ENCODE results near the gene ADRA1B.

The ADRA1B gene

DNA sequence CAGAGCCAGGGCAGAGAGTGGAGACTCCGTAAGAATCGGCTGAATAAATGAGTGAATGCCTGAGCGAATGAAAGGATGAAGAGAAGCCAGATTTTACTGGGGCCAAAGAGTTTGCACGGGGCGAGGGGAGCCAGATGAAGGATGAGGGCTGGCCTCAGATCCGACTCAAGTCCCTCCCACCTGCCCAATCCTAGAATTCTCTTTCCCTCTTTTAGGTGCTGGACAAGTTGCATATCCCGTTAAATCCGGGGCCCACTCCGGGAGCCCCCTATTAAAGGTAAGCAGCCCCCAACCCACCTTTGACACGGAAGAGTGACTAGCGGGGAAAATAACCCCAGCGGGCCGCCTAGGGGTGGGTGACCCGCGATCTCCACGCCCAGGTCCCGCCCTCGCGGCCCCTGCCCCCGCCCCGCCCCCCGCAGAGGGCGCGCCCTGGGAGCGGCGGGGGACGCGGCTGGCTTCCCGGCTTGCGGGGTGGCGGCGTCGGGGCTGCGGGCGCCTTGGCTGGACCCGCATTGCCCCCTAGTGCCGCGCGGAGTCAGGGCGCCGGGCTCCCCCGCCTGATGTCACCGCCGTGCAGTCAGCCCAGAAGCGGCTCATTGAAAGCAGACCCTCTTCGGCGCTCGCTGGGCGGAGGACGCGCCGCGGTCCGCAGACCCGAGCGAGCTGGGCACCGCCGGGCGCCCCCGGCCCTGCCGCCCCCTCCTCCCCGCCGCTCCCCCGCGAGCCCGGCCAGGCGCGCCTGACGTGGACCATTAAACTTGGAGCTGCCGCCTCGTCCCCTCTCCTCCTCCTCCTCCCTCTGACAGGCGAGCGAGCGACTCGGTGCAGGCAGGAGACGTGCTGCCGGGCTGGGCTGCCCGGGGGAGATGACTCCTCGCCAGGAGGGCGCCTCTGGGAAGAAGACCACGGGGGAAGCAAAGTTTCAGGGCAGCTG, at the start of gene ADRA1B:
Gene ADRA1B, plus strand, starts transcription at position 579 of the 937 bp plus-strand sequence. CDS start 424 bp downstream, outside the sequence.
- peak; percentile 22 for DNase-seq

DNA sequence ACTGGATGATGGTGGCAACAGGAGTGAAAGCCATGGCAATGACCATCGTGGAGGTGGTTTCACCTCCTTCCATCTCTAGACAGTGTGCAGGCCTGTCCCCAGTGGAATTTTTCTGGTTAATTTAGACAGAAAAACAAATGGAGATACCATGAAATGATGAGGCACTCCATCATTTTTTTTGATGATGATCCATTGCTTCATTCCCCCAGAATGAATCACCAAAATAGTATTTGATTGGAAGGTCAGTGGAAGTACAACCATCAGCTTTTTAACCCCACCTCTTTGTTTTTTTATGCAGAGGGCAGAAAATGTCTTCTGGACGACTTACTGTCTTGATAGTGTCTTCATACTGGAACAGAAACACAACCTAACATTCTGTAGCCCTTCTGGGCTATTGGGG, 42.6 kb upstream of the ADRA1B start:
- DNase-seq = no peak

DNA sequence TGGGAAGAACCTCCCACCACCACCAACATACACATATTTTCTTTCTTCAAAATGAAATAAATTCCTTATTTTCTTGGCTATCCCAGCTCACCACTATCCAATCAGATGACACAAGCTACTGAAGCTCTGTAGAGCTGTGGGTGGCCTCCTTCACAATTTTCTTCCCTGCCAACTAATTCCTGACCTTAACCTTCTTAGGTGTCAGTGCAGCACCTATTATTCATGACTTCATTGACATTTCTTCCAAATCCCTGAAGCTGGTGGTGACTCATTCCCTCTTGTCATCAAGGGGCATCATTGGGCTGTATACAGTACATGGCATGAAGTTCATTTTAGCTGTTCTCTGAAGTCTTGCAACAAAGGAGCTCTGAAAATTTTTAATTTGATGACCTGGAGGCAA, 42.0 kb upstream of the ADRA1B start:
- no peak for DNase-seq

DNA sequence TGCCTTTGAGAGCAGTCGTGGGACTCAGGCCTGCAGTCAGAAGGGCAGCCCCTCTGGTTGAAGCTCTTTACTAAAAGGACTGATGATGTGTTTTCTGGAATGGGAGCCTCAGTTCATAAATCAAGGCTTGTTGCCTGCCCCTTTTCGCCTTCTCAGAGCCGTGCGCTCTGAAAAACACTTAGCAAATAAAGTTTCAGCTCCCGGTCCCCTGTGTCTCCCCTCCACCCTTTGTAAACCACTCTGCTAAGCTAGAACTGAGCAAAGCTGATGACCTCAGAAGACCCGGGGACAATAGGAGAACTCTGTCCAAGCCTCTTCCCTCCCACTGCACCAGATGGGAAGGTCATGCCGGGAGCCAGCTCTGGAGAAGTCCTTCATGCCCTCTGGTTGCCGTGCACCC, 39.3 kb upstream of the ADRA1B start:
- no peak for DNase-seq

DNA sequence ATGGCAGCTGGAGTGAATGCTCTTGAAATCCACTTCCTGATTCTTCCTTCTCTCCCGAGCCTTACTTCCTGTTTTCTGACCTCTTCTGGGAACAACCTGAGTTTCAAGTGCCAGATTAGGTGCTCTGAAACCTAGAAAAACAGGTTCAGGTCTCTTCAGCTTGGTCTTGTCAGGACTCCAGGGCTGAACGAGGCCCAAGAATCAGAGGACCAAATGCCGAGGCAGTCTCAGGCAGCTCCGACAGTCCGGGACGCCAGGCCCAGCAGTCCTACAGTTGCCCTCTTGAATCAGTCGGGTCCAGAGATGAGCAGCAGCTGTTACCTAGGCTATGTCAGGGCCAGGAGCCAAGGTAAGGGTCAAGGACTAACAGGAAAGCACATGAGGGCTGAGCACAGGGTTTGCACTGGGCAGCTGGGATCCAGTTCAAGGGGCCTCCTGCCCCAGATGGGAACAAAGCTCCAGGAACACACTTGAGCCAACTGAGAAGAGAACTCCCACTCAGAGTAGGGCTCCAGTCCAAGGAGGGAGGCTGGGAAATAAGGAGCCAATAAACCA, 38.3 kb upstream of the ADRA1B start:
- DNase-seq = no peak

DNA sequence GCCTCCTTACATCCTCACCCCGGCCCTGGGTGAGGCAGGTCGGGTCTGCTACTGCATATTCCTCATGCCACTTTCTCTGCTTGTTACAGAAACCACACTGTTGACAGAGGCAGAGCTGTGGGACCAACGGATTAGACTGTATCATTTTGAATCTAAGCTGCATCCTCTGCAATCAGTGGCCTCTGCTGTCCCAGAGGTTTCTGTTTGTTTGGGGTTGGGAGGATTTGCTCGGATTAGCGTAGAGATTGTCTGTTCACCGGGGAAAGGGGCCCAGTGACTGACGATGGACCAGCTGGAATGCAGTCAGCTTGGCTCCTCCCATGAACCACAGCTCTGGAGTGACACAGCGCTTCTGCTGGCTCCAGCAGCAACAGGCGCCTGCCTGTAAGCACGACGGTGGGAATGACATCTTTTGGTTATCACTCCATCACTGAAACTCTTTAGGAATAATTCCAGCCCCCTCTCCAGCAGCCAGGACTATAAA, 37.3 kb upstream of the ADRA1B start:
- DNase-seq = no peak

DNA sequence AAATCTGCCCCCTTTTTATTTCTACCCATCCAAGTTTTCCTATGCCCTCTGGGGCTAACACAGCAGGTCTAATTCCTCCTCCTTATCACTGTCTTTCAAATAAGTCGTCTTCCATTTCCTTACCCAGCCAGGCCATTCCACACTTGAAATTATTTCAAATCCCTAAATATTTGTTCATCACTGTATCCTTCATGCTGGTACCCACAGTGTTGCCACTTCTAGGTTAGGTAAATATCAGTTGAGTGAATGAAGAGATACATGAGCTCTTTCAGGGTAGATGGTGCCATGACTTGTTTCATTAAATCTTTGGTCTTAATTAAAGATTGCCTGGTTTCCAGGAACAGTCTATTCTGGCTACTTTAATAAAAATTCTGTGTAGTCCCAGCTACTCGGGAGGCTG, 35.6 kb upstream of the ADRA1B start:
- DNase-seq = no peak

DNA sequence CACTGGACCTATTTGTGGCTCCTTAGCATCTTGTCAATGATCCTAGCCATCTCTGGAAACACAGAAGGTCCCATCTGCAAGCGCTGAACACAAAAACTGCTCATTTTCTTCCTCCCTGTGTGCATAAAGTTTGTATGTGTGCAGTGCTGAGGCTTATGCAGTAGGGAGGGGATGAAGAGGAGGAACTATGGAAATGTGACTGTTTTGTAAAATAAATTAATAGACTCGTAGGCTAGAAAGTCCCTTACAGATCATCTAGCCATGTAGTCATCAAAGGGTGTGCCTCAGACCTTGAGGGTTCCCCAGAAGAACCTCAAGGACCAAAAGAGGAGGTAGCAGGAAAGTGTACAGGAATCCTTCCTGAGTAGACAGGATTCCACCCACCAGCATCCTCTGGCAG, 34.3 kb upstream of the ADRA1B start:
- no peak for DNase-seq

DNA sequence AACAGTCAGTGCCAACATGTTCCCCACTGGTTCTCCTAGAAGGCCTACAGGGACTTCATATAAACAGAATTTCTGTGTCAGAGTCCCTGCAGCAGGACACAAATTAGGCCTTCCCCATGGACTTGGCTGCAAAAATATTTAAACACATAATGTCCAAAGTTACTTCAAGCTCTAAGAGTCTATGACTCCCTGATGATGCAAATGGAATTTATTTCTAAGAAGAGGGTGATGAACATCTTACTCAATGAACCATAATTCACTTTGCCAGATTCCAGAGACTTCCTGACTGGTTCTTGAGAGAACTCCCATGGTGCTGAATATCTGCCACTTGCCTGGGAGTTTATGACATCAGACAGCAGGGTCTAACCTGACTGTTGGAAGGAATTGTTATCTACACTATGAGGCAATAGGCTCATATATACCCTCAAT, 32.7 kb upstream of the ADRA1B start:
- DNase-seq = no peak

DNA sequence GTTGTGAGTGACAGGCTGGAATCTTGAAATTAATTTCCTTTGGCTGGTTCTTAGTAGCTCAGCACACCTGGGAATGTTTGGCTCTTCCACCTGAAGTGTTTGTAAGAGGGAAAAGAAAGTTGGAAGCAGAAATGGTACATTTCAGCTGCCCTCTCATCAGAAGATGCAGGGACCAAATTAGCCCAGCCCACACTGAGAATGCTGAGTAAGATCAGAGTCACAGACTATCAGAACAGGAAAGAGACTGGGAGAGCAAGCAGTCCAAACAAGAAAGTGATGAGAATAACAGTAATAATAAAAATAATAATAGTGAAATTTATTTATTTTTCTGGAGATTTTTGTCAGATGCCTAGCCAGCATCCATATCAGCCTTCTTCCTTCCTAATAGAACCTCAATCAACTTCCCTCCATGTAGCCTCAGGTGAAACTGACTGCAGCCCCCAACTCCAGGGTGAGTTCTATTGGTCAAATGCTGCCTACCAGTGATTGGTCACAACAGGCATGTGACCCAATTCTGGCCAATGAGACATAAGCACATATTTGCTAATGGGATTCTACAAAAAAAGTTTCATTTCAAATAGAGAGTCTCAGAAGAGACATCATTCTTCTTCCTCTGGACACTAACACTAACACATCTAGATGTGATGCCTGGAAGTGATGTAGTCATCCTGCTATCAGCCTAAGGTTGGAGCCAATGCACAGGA, 31.2 kb upstream of the ADRA1B start:
- DNase-seq = no peak

DNA sequence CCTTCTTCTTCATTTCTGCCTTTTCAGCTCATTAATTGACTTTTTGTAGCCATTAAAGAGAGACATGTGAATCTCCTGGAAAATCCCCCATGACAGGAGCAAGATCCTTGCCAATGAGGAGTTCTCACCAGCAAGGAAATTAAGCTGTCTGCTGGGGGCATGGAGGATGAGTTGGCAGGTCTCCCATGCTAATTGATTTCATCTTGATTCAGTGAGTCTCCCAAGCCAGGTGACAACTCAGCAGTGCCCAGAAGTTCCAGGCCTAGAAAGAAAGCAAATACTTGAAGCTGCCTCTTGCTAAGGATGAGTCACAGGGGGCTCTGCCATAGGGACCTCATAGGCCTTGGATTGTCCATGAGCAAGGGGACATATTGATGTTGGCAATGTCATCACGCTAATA, 30.0 kb upstream of the ADRA1B start:
- no peak for DNase-seq

DNA sequence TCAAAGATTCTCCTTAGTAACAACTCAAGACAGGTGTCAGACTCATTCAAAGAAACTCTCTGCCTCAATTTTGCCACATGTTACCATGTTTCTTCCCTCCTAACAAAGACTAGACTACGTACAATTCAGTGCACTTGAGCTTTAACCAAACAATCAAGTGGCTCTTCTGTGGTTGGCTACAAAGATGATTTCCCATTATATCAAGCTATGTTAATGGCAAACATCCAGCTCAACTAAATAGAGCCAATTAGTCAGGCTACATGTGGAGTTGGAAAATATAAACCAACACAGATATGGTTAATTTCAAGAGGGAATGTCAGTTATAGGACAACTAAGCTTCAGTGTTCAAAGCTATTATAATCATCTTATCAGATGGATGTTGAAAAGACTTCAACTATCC, 29.2 kb upstream of the ADRA1B start:
- DNase-seq = peak; percentile 34

DNA sequence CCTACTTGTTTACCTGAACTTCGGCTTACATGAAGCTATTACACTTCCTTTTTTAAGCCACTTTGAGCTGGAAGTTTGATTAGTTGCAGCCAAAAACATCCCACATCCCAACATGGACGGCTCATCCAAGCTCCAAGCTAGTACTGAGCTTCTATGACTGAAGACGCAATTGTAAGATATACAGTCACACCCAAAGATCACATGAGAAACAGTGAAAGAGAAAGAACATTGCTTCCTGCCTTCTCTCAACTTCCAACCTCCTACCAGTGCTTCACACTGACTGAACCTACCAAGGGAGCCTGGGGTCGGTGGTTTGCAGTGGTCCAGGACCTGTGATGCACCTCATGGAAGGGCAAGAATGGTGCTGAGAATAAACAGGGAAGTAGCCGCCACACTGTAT, 27.4 kb upstream of the ADRA1B start:
- no peak for DNase-seq

DNA sequence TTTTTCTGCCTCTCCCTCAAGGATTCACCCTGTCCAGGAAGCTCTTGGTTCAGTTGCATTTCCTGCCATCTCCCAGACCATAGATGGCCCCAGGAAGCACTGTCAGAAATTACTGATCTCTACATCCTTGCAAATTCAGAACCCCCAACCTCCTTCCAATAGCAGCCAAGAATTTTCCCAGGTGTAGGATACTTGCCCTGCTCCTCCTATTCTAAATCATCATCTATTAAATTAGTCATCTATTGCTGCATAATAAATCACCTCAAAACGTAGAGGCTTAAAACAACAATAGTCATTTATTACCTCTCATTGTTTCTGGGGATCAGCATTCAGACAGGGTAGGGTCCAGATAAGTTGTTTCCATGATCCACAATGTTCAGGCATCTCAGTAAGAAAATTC, 26.1 kb upstream of the ADRA1B start:
- DNase-seq = no peak

DNA sequence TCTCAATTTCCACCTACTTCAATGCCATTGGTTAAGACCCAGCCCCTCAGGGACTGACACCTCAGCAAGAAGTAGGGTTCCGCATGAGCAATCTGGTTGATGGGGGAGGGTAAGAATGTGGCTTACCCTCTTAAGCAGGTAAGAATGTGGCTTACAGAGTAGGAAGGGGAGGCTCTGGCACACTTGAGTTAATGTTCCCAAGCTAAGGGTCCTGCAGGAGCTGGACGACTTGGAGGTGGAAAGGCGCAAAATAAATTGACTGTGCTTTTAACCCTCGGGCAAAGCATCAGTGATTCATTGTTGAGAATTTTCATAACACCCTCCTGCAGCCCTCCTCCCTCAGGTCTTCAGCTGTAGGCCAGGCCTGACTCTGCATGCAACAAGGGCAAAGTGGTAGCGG, 24.9 kb upstream of the ADRA1B start:
- no peak for DNase-seq

DNA sequence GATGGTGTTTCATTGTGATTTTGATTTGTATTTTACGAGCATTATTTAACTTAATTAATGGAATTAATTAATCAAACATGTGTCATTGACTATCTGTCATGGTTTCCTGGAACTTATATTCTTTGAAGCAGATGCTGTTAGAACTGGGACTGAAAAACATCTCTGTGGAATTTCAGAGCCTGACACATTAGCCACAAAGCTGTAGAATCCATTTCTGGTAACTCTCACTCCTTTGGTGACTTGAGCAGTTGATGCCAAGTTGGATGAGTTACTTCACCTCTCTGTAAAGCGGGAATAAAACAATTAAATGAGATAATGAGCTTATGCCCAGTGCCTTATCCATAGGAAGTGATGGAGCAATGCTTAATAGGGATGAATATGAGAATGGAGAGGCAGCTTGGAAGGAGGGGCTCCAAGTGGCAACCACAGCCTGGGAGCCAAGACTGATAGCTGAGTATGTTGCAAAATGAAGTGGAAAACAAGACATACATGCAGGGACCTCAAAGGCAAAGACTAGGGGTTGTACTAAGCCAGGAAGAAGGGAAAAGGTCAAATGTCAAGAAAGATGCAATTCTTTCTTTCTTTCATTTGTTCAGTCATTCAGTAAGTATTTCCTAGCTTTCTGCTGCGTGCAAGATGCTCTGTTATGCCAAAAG, 23.1 kb upstream of the ADRA1B start:
- DNase-seq = no peak

DNA sequence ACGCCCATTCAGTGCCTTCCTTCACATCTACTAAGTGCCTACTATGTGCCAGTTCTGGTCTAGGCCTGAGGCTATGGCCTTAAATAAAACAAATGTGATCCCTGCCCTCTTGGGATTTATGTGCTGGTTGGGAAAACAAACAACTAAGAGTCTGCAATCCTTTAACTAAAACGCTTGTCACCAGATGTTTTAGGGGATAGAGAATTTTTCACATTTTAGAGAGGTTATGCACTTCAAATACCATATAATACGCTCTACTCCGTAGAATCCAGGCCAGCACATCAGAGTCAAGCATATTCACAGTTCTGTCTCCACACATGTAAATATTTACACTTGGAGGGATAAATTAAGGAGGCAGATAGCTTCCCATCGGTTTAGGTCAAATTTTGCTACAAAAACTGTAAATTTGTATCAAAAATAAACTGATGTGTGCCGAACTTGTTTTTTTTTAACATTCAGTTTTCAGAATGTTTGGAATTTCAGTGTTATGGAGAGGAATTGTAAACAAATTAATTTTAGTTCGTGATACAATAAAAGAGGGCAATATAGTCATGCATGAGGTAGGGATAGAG, 22.0 kb upstream of the ADRA1B start:
- DNase-seq = no peak

DNA sequence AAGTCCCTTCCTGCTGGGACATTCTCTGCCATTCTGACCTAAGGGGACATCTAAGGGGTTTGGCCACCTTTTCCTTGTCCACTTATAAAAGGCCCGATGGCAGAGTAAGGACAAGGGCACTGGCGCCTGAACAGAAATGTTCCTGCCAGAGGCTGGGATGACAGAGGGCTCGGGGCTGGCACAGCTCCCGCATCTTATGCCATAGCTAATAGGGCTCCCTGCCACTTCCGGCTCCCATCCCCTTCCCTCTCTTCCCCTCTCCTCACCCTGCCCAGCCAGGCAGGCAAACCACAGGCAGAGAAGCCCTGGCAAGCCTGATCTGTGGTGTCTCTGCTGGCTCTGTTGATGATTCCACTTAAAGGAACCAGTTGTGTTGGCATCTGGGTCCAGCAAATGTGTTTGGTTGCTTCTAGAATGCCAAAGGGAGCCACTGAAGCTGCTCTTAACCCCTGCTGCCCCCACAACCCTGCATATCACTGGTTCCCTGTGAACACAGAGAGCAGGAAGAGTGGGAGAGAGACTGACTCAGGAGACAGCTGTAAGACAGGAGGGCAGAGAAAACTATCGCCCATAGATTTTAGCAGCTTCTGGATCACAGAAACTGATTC, 18.4 kb upstream of the ADRA1B start:
- no peak for DNase-seq

DNA sequence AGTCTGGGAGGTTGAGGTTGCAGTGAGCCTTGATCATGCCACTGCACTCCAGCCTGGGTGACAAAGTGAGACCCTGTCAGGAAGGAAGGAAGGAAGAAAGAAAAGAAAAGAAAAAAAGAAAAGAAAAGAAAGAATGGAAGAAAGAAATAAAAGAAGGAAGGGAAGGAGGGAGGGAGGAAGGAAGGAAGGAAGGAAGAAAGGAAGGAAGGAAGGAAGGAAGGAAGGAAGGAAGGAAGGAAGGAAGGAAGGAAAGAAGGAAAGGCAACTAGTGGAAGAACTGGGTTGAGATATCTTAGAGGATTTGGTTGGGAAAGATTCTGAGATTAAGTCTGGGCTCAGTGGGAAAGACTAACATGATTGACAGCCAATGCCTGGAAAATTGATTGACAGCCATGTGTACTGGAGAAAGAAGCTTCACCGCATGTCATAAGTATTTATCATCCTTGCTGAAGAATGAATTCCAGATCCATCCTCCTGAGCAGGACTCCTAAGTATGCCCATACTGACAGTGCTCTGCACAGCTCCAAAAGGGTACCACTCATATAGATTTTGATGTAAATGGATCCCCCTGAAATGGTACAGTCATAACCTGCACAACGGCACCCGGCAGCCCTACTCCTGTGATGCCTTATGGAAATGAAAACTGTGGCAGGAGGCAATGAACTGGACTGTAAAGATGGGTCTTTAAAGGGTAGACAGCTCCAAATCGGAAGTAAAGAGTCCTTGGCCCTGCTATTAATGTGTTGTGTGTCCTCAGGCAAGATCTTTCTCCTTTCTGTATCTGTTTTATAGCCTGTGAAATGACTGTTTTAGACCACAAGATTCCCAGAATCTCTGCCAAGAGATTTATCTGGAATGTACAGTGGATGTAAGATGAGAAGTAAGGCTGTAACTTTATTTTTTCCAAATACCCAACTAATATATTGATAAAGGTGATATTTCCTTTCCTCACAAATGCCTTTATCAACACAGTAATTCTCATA, 16.9 kb upstream of the ADRA1B start:
- no peak for DNase-seq

DNA sequence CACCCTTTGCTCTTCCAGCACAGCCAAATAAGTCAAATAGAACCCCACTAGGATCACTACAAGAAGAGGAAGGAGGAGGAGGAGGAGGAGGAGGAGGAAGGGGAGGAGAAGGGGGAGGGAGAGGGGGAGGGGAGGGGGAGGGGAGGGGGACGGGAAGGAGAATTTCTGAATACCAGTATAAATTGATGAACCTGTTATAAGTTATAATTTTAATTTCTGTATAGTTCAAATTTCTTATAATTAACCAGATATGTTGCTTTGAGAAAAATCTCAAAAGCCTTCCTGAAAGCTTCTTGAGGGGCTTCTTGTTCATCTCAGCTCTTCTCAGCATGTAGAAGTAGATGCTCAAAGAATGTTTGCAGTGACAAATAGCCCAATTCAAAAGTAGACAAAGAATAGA, 15.0 kb upstream of the ADRA1B start:
- no peak for DNase-seq

DNA sequence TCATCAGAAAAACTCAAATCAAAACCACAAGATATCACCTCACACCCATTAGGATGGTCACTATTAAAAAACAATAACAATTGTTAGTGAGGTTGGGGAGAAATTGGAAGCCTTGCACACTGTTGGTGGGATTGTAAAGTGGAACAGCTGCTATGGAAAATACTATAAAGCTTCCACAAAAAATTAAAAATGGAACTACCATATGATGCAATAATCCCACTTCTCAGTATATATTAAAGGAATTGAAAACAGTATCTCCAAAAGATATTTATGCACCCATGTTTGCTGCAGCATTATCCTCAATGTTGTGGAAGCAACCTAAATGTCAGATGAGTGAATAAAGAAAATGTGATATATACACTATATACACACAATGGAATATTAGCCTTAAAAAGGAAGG, 14.5 kb upstream of the ADRA1B start:
- DNase-seq = no peak

Data from NCI-H1092 (cell line).